ENCODE data around the gene TENT4A. TPM values are rescaled to one million over a fixed set of nuclear protein-coding genes. Genes with fewer than 3 reads are reported as not detected.
"Not testable (repeated sequence)": the region's sequence is repeated elsewhere in the genome, so short reads cannot be mapped to it uniquely, and the experiment has no call there.

TENT4A gene
- total RNA-seq, 4 donors from 2014 or later, result 17.0 to 21.9 (median 20.1) TPM

- intact Hi-C loops (cut with DNase I), result no loop called here
- TF ChIP-seq EP300 (IDR thresholded peaks at IDR 0.05), result no peak
- no peak for TF ChIP-seq POLR2A (IDR thresholded peaks at IDR 0.05; ENCODE audit: low read depth)
- no peak for TF ChIP-seq CTCF (IDR thresholded peaks at IDR 0.05)
- TF ChIP-seq POLR2AphosphoS5 (IDR thresholded peaks at IDR 0.05), result no peak
- H3K36me3 ChIP-seq, result no peaks in the 10 kb centered on the region
- peaks cover 10 to 15% (median 13%) of the 10 kb centered on the region in 4 donors for H3K4me1 ChIP-seq
- no peaks in the 10 kb centered on the region for H3K27me3 ChIP-seq
- H3K27ac ChIP-seq (replicated peaks in 1 of 4), result no peak overlapping the region
- no peaks in the 10 kb centered on the region for H3K9me3 ChIP-seq
- DNase-seq (ENCODE audit: extremely low spot score), result no peak
- WGBS, result 89% methylated on average over 11 of the region's 11 CpGs
- H3K4me3 ChIP-seq, result no peak overlapping the region
Observed at GRCh38 chr5:6770826-6771607, 57.8 kb downstream of the TENT4A start.

- TF ChIP-seq POLR2AphosphoS5 (IDR thresholded peaks at IDR 0.05), result no peak
- TF ChIP-seq EP300 (IDR thresholded peaks at IDR 0.05), result no peak
- no peak for TF ChIP-seq CTCF (IDR thresholded peaks at IDR 0.05)
- TF ChIP-seq POLR2A (IDR thresholded peaks at IDR 0.05; ENCODE audit: low read depth), result no peak
- WGBS, result 76% methylated on average over 11 of the region's 11 CpGs
- Histone ChIP-seq H3K36me3 (no peaks in the 10 kb centered on the region), H3K4me1 (no peaks in the 10 kb centered on the region), H3K9me3 (no peaks in the 10 kb centered on the region), H3K27ac (replicated peaks in 1 of 4) (no peak overlapping the region), H3K4me3 (no peak overlapping the region), H3K27me3 (no peaks in the 10 kb centered on the region)
- intact Hi-C loops (cut with DNase I), result no loop called here
- DNase-seq (ENCODE audit: extremely low spot score), result no peak
Observed at GRCh38 chr5:6772886-6773285, 59.7 kb downstream of the TENT4A start.

GRCh38 chr5:6773342-6774035 is 60.3 kb downstream of the TENT4A start:
- intact Hi-C loops (cut with DNase I), result no loop called here
- H3K27me3 ChIP-seq, result no peaks in the 10 kb centered on the region
- TF ChIP-seq CTCF (IDR thresholded peaks at IDR 0.05) (no peak), POLR2A (IDR thresholded peaks at IDR 0.05; ENCODE audit: low read depth) (no peak), EP300 (IDR thresholded peaks at IDR 0.05) (no peak), POLR2AphosphoS5 (IDR thresholded peaks at IDR 0.05) (no peak)

GRCh38 chr5:6774207-6774606 is 61.0 kb downstream of the TENT4A start:
- H3K36me3 ChIP-seq; H3K27ac ChIP-seq (replicated peaks in 1 of 4); H3K4me3 ChIP-seq; H3K27me3 ChIP-seq; intact Hi-C loops (cut with DNase I); H3K9me3 ChIP-seq; DNase-seq (ENCODE audit: extremely low spot score); H3K4me1 ChIP-seq: not testable (repeated sequence)
- 61% methylated on average over 5 of the region's 27 CpGs for WGBS

More at GRCh38 chr5:6773342-6774035, 60.3 kb downstream of the TENT4A start:
- DNase-seq (ENCODE audit: extremely low spot score), result no peak
- H3K4me1 ChIP-seq, result no peaks in the 10 kb centered on the region
- no peak overlapping the region for H3K27ac ChIP-seq (replicated peaks in 1 of 4)
- no peaks in the 10 kb centered on the region for H3K36me3 ChIP-seq
- no peak overlapping the region for H3K4me3 ChIP-seq
- H3K9me3 ChIP-seq, result no peaks in the 10 kb centered on the region
- 86% methylated on average over 36 of the region's 46 CpGs for WGBS

GRCh38 chr5:6774721-6775204 is 61.5 kb downstream of the TENT4A start:
- intact Hi-C loops (cut with DNase I), result no loop called here
- no peak for TF ChIP-seq POLR2AphosphoS5 (IDR thresholded peaks at IDR 0.05)
- no peak for TF ChIP-seq CTCF (IDR thresholded peaks at IDR 0.05)
- no peak for TF ChIP-seq POLR2A (IDR thresholded peaks at IDR 0.05; ENCODE audit: low read depth)
- TF ChIP-seq EP300 (IDR thresholded peaks at IDR 0.05), result no peak
- Histone ChIP-seq H3K9me3 (no peaks in the 10 kb centered on the region), H3K4me3 (no peak overlapping the region), H3K27ac (replicated peaks in 1 of 4) (no peak overlapping the region), H3K36me3 (no peaks in the 10 kb centered on the region), H3K27me3 (no peaks in the 10 kb centered on the region), H3K4me1 (no peaks in the 10 kb centered on the region)
- no peak for DNase-seq (ENCODE audit: extremely low spot score)
- WGBS, result 78% methylated on average over 15 of the region's 15 CpGs
